NCI-H128 (cell line): ENCODE data around the gene LRRC14B.

ENCODE experiments used
- DNase-seq: peaks from one replicate; lab custom pipeline; 2025; ENCODE audit not compliant: unreplicated experiment; lab: John Stamatoyannopoulos, UW

Gene LRRC14B

DNA sequence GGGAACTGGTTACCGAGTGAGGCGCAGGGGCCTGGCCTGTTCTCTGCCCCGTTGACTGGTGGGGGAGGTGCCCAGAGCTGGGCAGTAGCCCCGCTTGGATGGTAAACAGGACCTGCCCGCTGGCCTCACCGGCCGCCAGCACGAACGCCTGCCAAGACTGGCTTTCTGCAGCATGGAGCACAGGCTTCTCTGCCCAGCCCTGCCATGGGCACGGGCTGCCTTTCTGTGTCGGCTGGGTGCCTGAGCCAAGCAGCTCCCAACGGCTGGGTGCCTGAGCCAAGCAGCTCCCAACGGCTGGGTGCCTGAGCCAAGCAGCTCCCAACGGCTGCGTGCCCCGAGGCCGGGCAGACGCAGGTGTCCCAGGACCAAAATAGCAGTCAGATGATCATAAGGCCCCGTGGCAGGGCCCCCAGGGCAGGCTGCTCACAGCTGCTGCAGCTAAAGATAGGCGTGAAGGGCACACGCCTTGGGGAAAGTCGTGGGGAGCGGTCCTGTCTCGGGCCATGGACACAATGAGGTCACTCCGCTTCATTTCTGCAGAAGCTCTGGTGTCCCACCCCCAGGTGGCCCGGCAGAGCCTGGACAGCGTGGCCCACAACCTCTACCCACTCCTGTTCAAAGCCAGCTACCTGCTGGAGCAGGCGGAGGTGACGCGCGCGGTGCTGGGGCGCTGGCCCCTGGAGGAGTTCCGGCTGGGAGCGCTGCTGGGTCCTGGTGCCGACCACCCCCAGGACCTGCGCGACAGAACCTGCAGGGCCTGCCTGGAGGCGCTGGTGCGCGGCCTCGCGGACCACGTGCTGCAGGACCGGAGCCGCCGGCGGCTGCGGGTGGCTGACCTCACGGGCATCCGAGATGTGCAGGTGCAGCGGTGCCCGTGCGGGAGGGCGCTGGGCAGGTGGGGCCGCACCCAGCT, at the start of gene LRRC14B:
Gene LRRC14B (plus strand): TSS at position 460 of the 913 bp plus-strand sequence. CDS start 44 bp downstream, at position 504.
- no peak for DNase-seq

DNA sequence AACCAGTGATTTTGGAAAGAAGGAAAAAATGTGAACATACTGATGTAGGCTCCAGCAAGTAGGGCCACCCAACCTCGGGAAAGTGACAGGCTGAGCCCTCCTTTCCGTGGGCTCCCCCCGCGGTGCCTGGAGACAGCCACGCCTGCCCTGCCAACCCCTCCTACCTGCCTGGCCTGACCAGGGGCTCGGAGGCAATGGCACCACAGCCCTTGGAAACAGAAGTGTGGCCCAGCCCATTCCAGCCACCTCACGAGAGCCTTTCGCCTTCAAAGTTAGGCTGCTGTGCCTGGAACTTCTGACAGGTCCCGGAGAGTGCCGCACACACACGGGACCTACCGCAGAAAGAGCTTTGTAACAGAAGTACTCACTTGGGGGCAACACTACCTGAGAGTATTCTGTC, 49.5 kb upstream of the LRRC14B start:
- no peak for DNase-seq

DNA sequence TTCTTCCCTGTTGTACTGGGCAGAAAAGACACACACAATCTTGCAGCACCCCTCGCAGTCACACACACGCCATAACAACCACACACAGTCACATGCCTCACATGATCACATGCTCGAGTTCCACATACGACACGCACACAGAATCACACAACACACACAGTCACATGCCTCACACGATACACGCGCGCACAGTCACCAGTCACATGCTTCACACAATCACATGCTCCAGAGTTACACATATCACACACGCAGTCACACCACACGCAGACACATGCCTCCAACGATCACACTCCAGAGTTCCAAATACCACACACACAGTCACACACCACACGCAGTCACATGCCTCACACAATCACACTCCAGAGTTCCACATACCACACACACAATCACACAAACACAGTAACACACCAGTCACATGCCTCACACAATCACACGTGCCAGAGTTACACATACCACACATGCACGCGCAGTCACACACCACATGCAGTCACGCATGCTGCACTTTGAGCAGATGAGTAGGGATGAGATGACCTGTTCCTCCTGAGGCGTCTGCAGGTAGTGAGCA, 49.0 kb upstream of the LRRC14B start:
- DNase-seq: no peak

DNA sequence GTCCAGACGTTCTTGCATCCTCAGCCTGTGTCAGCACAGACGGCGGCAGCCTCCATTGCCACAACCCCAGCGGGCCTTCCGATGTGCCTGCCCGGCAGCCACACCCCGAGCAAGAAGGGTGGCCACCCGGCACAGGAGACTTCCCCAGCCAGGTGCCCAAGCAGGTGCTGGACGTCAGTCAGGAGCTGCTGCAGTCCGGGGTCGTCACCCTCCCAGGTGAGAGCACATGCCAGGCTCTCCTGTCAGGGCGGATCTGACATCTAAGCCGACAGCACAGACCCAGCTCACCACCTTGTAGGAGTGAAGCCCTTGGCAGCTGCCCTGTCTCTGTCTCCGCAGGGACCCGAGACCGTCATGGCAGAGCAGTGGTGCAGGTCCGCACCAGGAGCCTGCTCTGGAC, 48.3 kb upstream of the LRRC14B start:
- DNase-seq: no peak

DNA sequence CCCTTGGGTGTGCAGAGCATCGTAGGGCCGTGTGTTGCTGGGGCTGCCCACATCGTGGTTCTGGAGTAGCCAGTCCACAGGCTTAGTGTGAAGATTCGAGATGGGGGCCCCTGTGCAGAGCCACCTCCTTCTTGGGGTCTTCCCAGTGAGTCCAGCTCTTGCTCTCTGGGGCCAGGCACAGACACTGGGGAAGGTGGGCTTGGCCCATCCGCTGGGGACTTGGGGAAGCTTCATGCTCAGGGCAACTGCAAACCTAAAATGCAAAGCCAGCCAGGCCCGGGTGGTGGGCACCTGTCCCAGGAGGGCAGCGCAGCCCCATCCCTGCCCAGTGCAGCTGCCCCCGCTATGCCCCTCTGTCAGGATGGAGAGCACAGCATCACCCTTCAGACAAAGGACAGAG, 46.4 kb upstream of the LRRC14B start:
- no peak for DNase-seq

DNA sequence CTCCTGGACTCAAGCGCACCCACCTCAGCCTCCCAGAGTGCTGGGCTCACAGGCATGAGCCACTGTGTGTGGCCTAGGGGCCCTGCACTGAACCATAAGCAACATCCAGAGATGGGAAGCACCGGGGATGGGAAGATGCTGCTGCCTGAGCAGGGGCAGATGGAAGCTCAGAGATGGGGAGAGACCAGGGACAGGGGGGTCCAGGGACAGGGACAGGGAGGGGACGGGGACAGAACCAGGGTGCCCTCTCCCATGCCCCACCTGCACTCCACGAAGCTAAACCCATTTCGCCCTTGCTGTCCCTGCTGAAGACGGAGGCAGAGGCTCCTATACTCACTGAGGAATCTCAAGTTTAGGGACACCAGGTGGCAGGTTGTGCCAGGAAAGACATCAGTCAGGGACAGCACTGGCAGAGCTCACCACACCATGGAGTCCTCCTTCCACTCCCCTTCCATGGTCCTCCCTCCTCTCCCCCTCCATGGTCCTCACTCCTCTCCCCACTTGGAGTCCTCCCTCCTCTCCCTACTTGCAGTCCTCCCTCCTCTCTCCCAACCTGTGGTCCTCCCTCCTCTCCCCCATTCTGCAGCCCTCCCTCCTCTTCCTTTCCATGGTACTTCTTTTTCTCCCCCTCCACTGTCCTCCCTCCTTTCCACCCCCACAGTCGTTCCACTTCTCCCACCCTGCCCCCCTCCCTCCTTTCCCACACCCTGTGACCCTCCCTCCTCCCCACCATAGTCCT, 45.5 kb upstream of the LRRC14B start:
- DNase-seq: no peak

DNA sequence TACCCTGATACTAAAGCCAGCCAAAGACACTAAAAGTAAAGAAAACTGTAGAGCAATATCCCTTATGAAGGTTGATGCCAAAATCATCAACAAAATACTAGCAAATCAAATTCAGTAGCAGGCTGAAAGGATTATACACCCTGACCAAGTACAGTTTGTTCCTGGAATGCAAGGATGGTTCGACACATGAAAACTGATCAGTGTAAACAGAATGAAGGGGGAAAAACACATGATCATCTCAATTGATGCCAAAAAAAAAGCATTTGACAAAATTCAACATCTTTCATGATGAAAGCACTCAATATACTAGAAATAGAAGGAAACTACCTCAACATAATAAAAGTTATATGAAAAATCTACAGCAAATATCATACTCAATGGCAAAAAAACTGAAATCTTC, 43.5 kb upstream of the LRRC14B start:
- no peak for DNase-seq

DNA sequence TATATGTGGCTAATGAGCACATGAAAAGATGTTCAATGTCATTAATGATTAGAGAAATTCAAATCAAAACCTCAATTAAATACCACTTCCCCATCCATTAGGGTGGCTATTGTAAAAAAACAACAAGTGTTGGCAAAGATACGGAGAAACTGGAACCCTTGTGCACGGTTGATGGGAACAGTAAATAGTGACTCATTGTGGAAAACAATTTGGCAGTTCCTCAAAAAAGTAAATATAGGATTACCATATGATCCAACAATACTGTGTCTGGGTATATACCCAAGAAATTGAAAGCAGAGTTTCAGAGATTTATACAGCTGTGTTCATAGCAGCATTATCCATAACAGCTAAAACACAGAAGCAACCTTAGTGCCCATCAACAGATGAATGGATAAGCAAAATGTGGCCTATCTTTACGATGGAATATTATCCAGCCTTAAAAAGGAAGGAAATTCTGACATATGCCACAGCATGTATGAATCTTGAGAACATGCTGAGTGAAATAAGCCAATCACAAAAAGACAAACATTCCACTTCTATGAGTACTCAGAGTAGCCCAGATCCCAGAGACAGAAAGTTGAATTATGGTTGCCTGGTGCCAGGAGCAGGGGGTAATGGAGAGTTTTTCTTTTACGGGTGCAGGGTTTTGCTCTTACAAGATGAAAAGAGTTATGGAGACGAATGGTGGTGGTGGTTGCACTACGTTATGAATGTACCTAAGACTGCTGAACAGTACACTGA, 41.4 kb upstream of the LRRC14B start:
- no peak for DNase-seq

DNA sequence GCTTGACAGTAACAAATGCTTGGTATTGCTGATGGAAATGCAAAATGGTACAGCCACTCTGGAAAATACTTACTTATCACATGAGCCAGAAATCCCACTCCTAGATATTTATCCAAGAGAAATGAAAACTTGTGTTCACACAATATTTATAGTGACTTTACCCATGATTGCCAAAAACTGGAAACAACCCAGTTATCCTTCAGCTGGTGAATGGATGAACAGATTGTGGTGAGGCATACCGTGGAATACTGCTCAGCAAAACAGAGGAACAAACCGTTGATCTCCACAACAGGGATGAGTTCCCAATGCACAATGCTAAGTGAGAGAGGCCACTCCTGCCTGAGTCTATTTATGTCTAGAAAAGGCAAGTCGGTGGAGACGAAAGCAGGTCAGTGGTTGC, 40.5 kb upstream of the LRRC14B start:
- no peak for DNase-seq

DNA sequence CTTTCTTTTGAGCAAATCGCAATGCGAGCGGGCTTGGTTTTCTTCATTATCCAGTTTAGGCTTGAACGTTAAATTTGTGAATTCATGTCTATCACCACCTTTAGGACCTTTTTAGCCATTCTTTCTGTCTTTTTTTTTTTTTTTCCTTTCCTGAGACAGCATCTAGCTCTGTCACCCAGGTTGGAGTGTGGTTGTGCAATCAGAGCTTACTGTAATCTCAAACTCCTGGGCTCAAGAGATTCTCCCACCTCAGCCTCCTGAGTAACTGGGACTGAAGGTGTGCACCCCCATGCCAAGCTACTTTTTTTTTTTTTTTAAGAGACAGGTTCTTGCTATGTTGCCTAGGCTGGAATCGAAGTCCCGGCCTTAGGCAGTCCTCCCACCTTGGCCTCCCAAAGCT, 39.2 kb upstream of the LRRC14B start:
- no peak for DNase-seq

DNA sequence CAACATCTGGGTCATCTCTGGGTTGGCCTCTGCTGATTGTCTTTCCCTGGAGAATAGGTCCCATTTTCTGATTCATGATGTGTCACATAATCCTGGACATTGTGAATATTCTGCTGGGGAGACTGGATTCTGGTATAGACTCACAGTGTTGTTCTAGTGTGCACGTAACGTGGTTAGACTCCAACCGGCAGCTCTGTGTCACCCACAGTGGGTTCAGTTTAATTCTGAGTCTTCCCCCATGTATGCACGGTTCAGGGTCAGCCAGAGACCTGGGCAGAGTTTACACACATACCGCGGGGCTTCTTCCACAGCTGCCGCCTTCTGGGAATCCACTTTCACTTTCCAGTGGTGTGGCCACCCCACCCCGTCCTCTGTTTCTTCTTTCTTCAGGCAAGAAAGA, 38.0 kb upstream of the LRRC14B start:
- DNase-seq: no peak

DNA sequence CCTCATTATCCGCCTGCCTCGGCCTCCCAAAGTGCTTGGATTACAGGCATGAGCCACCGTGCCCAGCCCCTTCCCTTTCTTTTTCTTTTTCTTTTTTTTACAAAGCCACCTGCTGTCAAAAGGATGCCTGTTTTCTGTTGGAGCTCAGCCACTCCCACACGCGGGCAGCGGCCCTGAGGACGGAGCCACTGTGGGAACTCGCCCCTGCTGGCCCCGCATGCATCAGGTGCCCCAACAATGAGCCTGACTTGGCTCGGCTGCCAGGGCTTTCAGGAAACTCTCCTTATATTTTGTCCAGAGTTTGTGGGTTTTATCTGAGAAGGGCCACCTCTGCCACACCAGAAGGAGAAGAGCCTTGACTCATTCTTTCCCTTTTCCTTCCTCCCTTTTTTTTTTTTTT, 37.1 kb upstream of the LRRC14B start:
- no peak for DNase-seq

DNA sequence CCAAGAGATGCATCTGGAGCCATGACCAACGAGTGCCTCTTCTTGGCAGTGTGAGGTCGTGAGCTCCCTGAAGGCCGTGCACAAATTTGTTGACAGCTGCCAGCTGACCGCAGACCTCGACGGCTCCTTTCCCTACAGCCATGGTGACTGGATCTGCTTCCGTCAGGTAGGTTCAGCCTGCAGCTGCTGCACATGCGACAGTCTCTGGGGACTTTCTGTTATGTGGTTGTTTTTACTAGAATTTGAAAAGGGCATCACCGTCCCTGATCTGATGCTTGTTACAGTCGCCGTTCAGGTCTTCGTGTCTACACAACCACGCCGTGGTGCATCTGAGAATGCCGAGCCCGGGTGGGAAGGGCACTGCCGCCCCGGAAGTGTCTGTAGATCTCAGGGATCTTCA, 36.5 kb upstream of the LRRC14B start:
- DNase-seq: no peak

DNA sequence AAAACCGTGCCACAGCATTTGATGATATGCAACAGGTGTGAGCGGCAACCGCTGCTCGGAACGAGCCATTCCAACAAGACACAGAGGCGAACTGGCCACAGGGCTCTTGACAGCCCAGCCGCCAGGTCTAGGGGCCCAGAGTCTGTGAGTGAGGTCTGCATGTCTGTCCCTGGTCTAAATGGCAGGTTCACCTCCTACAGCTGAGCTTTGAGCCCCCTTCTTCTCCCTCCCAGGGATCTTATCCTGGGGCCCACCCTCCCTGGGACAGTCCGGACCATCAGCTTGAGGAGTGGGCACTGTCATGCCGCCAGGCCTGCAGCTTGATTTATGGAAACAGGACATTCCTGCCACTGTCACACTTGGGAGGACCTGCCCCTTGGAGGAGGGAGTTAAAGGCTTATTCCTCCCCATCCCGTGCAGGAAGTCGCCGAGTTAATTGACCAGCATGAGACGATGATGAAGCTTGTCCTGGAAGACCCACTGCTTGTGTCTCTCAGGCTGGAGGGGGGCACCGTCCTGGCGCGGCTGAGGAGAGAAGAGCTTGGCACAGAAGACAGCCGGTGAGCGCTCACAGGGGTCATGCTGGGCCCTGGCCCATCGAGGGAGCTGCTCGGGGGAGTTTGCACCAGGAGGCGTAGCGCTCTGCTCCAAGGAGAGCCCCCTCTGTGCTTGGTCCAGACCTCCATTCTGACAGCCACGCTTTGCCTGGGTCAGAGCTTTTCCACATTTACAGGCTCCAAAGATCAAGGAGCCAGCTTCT, 35.5 kb upstream of the LRRC14B start:
- DNase-seq: no peak

DNA sequence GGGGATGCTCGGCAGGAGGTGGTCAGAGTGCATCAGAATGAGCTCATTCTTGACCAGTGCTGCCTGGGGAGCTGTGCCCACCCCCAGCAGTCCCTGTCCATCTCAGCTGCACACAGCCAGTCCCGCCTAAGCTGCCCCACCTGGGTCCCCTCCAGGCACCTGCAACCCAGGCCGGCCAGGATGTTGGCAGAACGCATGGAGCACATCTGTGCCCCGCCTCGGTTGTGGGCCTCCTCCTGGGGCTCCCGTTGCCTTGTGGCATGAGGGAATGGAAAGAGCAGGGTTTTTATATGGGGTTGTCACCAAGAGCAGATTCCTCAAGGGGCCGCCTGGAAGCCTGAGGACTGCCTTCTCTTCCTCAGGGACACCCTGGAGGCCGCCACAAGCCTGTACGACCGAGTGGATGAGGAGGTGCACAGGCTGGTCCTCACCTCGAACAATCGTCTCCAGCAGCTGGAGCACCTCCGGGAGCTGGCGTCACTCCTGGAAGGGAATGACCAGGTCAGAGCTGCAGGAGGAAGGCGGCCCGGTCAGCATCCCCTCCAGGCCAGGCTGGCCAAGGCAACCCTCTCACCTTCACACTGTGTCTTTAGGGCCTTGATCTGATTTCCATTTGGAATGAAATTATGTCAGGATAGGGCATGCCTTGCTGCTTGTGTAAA, 34.8 kb upstream of the LRRC14B start:
- DNase-seq: no peak

DNA sequence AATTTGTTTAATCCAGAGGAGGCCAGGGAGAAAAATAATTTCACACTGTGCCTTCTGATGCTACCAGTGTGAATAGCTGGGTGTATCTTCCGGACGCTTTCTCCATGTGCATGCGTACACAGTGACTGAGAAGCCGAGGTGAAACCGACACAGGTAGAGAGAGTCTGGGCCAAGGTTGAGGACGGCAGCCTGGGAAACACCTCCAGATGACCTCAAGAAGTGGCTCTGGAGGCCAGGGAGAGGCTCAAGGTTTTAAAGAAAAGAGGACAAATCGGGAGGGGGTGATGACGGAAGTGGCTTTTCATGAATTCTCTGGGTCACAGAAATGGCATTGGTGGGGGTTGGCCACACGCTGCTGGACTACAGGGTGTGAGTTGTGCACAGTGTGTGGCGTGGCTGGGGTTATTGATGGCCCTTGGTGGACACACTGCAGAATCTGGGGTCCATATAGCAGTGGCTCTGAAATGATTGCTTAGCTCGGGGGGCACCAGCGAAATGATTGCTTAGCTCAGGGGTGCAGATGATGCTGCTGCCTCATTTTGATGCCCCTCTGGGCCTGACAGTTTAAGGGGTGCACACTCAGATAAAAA, 34.1 kb upstream of the LRRC14B start:
- DNase-seq: no peak

DNA sequence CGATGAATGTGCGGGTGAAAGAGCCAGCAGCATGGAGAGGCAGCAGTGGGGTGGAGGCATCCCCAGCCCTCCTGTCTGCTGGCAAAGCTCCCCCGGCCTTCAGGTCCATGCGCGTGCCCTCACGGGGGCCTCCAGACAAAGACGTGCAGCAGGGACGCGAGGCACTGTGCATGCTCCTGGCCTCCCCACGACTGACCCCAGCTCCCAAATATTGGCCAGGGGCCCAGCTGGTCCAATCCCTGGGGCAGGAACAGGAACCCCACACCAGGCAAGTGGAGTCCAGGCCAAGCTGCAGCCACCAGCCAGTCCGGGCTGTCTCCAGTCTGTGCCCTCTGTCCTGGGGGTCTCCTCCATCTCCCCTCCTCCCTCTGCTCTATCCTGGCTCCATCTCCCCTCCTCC, 33.5 kb upstream of the LRRC14B start:
- DNase-seq: no peak

DNA sequence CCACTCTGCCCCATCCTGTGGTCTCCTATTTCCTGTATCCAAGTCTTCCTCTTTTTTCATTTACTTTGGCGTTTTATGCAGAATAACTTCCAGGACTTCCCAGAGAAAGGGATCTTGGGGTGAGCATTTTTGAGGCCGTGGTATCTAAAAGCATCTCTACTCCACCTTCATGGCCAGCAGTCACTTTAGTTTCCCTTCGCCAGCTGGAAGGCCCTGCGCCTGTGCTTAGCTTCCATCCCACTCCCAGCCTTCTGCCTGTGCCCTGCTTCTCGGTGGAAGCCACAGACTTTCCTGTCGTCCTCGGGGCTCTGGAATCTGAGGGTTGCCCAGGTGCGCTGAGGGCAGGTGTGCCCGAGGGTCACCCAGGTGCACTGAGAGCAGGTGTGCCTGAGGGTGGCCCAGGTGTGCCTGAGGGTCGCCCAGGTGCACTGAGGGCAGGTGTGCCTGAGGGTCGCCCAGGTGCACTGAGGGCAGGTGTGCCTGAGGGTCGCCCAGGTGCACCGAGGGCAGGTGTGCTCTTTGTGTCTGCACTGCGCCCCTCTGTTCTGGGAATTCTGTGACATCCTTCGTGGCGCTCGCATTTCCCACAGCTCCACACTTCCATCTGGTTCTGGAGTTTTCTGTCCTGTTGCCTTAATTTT, 32.4 kb upstream of the LRRC14B start:
- no peak for DNase-seq
